ENCODE results near the gene ZFYVE27.
A peak's percentile ranks its signal among the peaks of the same experiment; 100 is the strongest.

ZFYVE27 gene

GRCh38 chr10:97714401-97715258 lies 22.3 kb upstream of the ZFYVE27 start:
- DNase-seq (ENCODE audit: low read depth in 2 of 2) = no peak

- no peak for DNase-seq (ENCODE audit: low read depth in 2 of 2)
Measured at GRCh38 chr10:97715259-97715874, 21.6 kb upstream of the ZFYVE27 start.

GRCh38 chr10:97717627-97718026 lies 19.3 kb upstream of the ZFYVE27 start:
- no peak for DNase-seq (ENCODE audit: low read depth in 2 of 2)

GRCh38 chr10:97718178-97718577 lies 18.8 kb upstream of the ZFYVE27 start:
- DNase-seq (ENCODE audit: low read depth in 2 of 2) = no peak

- no peak for DNase-seq (ENCODE audit: low read depth in 2 of 2)
Measured at GRCh38 chr10:97718659-97719142, 18.2 kb upstream of the ZFYVE27 start.

- DNase-seq (ENCODE audit: low read depth in 2 of 2) = no peak
Measured at GRCh38 chr10:97719602-97720001, 17.3 kb upstream of the ZFYVE27 start.

- DNase-seq (ENCODE audit: low read depth in 2 of 2) = no peak
Measured at GRCh38 chr10:97721871-97722780, 14.8 kb upstream of the ZFYVE27 start.

- DNase-seq (ENCODE audit: low read depth in 2 of 2) = no peak
Measured at GRCh38 chr10:97723001-97723400, 13.9 kb upstream of the ZFYVE27 start.

- no peak for DNase-seq (ENCODE audit: low read depth in 2 of 2)
Measured at GRCh38 chr10:97724341-97724941, 12.5 kb upstream of the ZFYVE27 start.

GRCh38 chr10:97726636-97727178 lies 10.2 kb upstream of the ZFYVE27 start:
- no peak for DNase-seq (ENCODE audit: low read depth in 2 of 2)

GRCh38 chr10:97729014-97729413 lies 7.9 kb upstream of the ZFYVE27 start:
- DNase-seq (ENCODE audit: low read depth in 2 of 2) = no peak

GRCh38 chr10:97731346-97732051 lies 5.4 kb upstream of the ZFYVE27 start:
- DNase-seq (ENCODE audit: low read depth in 2 of 2) = peak in 1 of 2 experiments; percentile 36

- no peak for DNase-seq (ENCODE audit: low read depth in 2 of 2)
Measured at GRCh38 chr10:97732052-97732359, 4.9 kb upstream of the ZFYVE27 start.

GRCh38 chr10:97733256-97733655 lies 3.7 kb upstream of the ZFYVE27 start:
- DNase-seq (ENCODE audit: low read depth in 2 of 2) = no peak

GRCh38 chr10:97734021-97734420 lies 2.9 kb upstream of the ZFYVE27 start:
- no peak for DNase-seq (ENCODE audit: low read depth in 2 of 2)

- DNase-seq (ENCODE audit: low read depth in 2 of 2) = no peak
Measured at GRCh38 chr10:97736403-97736901, 476 bp upstream of the ZFYVE27 start.

GRCh38 chr10:97737770-97738265 lies 890 bp downstream of the ZFYVE27 start:
- DNase-seq (ENCODE audit: low read depth in 2 of 2) = no peak

- DNase-seq (ENCODE audit: low read depth in 2 of 2) = no peak
Measured at GRCh38 chr10:97738616-97739015, 1.7 kb downstream of the ZFYVE27 start.

GRCh38 chr10:97740613-97741012 lies 3.7 kb downstream of the ZFYVE27 start:
- DNase-seq (ENCODE audit: low read depth in 2 of 2) = no peak

- DNase-seq (ENCODE audit: low read depth in 2 of 2) = no peak
Measured at GRCh38 chr10:97743169-97743943, 6.4 kb downstream of the ZFYVE27 start.
